ENCODE measurements around the gene DEDD2.

Gene DEDD2

GRCh38 chr19:42212886-42213285 lies 4.6 kb downstream of the DEDD2 start:
- Histone ChIP-seq H3K27ac (no peak overlapping the region), H3K36me3 (peaks cover 76% of the 10 kb centered on the region), H3K27me3 (ENCODE audit: insufficient read depth, low read depth, severe bottlenecking) (no peaks in the 10 kb centered on the region), H3K9me3 (ENCODE audit: severe bottlenecking) (no peaks in the 10 kb centered on the region), H3K4me3 (ENCODE audit: low read depth, low read length) (no peak overlapping the region)
- no peak for TF ChIP-seq CTCF (IDR thresholded peaks at IDR 0.05; ENCODE audit: low read depth, low read length)
- DNase-seq, result no peak

- Histone ChIP-seq H3K36me3 (peaks cover 81% of the 10 kb centered on the region), H3K27me3 (ENCODE audit: insufficient read depth, low read depth, severe bottlenecking) (no peaks in the 10 kb centered on the region), H3K9me3 (ENCODE audit: severe bottlenecking) (no peaks in the 10 kb centered on the region), H3K4me3 (ENCODE audit: low read depth, low read length) (no peak overlapping the region), H3K27ac (no peak overlapping the region)
- TF ChIP-seq CTCF (IDR thresholded peaks at IDR 0.05; ENCODE audit: low read depth, low read length), result no peak
- no peak for DNase-seq
Measured at GRCh38 chr19:42208612-42209011, 8.9 kb downstream of the DEDD2 start.

- peaks cover 81% of the 10 kb centered on the region for H3K36me3 ChIP-seq
Measured at GRCh38 chr19:42207767-42208271, 9.7 kb downstream of the DEDD2 start.

GRCh38 chr19:42206871-42207755 lies 10.4 kb downstream of the DEDD2 start:
- peaks cover 81% of the 10 kb centered on the region for H3K36me3 ChIP-seq
- no peaks in the 10 kb centered on the region for H3K9me3 ChIP-seq (ENCODE audit: severe bottlenecking)
- no peak for TF ChIP-seq CTCF (IDR thresholded peaks at IDR 0.05; ENCODE audit: low read depth, low read length)
- no peak overlapping the region for H3K27ac ChIP-seq
- DNase-seq, result no peak
- no peaks in the 10 kb centered on the region for H3K27me3 ChIP-seq (ENCODE audit: insufficient read depth, low read depth, severe bottlenecking)
- no peak overlapping the region for H3K4me3 ChIP-seq (ENCODE audit: low read depth, low read length)

More at GRCh38 chr19:42207767-42208271, 9.7 kb downstream of the DEDD2 start:
- no peak for DNase-seq
- no peak for TF ChIP-seq CTCF (IDR thresholded peaks at IDR 0.05; ENCODE audit: low read depth, low read length)
- H3K4me3 ChIP-seq (ENCODE audit: low read depth, low read length), result no peak overlapping the region
- H3K27ac ChIP-seq, result no peak overlapping the region
- H3K27me3 ChIP-seq (ENCODE audit: insufficient read depth, low read depth, severe bottlenecking), result no peaks in the 10 kb centered on the region
- H3K9me3 ChIP-seq (ENCODE audit: severe bottlenecking), result no peaks in the 10 kb centered on the region

GRCh38 chr19:42204664-42205063 lies 12.8 kb downstream of the DEDD2 start:
- TF ChIP-seq CTCF (IDR thresholded peaks at IDR 0.05; ENCODE audit: low read depth, low read length), result no peak
- no peak for DNase-seq
- Histone ChIP-seq H3K27me3 (ENCODE audit: insufficient read depth, low read depth, severe bottlenecking) (no peaks in the 10 kb centered on the region), H3K9me3 (ENCODE audit: severe bottlenecking) (no peaks in the 10 kb centered on the region), H3K4me3 (ENCODE audit: low read depth, low read length) (no peak overlapping the region), H3K27ac (no peak overlapping the region), H3K36me3 (peaks cover 86% of the 10 kb centered on the region)
